ENCODE results near the gene PICALM. TPM values are rescaled to one million over a fixed set of nuclear protein-coding genes. Genes with fewer than 3 reads are reported as not detected.

Gene PICALM
- total and polyA plus RNA-seq, 9 of the 15 experiments (the other 6 are each of a cell fraction or from before 2014, with no cell fraction given), result 41.3 to 990 (median 309) TPM

GRCh38 chr11:86069408-86070101, 671 bp upstream of the PICALM start (continued):
- no peak for TF ChIP-seq CHD7 (IDR thresholded peaks at IDR 0.05; ENCODE audit: low read depth, low read length)
- TF ChIP-seq HDAC1 (IDR thresholded peaks at IDR 0.05), result 0 out of 4 replicates have a peak, but pooled peaks of 1 of the 2 experiments have one; percentile 46
- TF ChIP-seq DMBX1 (CRISPR knock-in tag; IDR thresholded peaks at IDR 0.05; ENCODE audit: borderline replicate concordance), result peak; percentile 47; the same call in 1 of the 2 replicates
- peak; percentile 73 for TF ChIP-seq FOSL1 (tag; conservative IDR thresholded peaks at IDR 0.05)
- 0 out of 2 replicates have a peak, but pooled peaks have one; percentile 79 for TF ChIP-seq HEY1 (CRISPR knock-in tag; IDR thresholded peaks at IDR 0.05; ENCODE audit: borderline replicate concordance)
- TF ChIP-seq HDAC2 (IDR thresholded peaks at IDR 0.05), result peak; percentile 76; the same call in 1 of the 2 replicates
- TF ChIP-seq ZNF75A (CRISPR knock-in tag; IDR thresholded peaks at IDR 0.05), result no peak
- 0 out of 2 replicates have a peak, but pooled peaks have one; percentile 78 for TF ChIP-seq NFRKB (IDR thresholded peaks at IDR 0.05; ENCODE audit: low read depth)
- TF ChIP-seq ZNF507 (tag; conservative IDR thresholded peaks at IDR 0.05), result no peak
- no peak for TF ChIP-seq RBM39 (optimal IDR thresholded peaks at IDR 0.05; ENCODE audit: low read depth, low read length)
- TF ChIP-seq CREM (IDR thresholded peaks at IDR 0.05; ENCODE audit: low read depth), result peak; percentile 84
- 0 out of 2 replicates have a peak, but pooled peaks have one; percentile 5 for TF ChIP-seq ZNF740 (CRISPR knock-in tag; IDR thresholded peaks at IDR 0.05)
- no peak; a peak in 1 of 4 replicates for TF ChIP-seq ZNF740 (tag; IDR thresholded peaks at IDR 0.05)
- TF ChIP-seq LCOR (CRISPR knock-in tag; IDR thresholded peaks at IDR 0.05), result peak; percentile 50; the same call in 1 of the 2 replicates
- TF ChIP-seq POLR2A (conservative IDR thresholded peaks at IDR 0.05), result peak; percentile 71; the same call in 1 of the 2 replicates
- peak; percentile 55; the same call in 1 of the 2 replicates for TF ChIP-seq BRD4 (IDR thresholded peaks at IDR 0.05)
- no peak for TF ChIP-seq ZNF121 (CRISPR knock-in tag; conservative IDR thresholded peaks at IDR 0.05)
- TF ChIP-seq DDX20 (tag; IDR thresholded peaks at IDR 0.05; ENCODE audit: low read depth), result no peak

All from K562 (cell line).